Endothelial cell (in vitro differentiated cells): ENCODE results near the gene FOXN1. TPM values are rescaled to one million over a fixed set of nuclear protein-coding genes. Genes with fewer than 3 reads are reported as not detected.

Source experiments
- DNase-seq: peaks from one replicate; pipeline ENCODE4 v3.0.0; 2021; ENCODE audit warnings: low spot score
- H3K27ac Mint-ChIP-seq: one replicate; pipeline ENCODE4 v1.8.0; 2021; ENCODE audit warnings: mixed read lengths, inconsistent platforms; ENCODE audit not compliant: unreplicated experiment
- H3K27me3 Mint-ChIP-seq: one replicate; pipeline ENCODE4 v1.8.0; 2021; ENCODE audit warnings: mild to moderate bottlenecking, moderate library complexity, mixed read lengths, inconsistent platforms; ENCODE audit not compliant: unreplicated experiment
- H3K36me3 Mint-ChIP-seq: one replicate; pipeline ENCODE4 v1.8.0; 2021; ENCODE audit warnings: mild to moderate bottlenecking, low read depth, mixed read lengths, inconsistent platforms; ENCODE audit not compliant: unreplicated experiment
- H3K4me1 Mint-ChIP-seq: one replicate; pipeline ENCODE4 v1.8.0; 2021; ENCODE audit warnings: mild to moderate bottlenecking, mixed read lengths, inconsistent platforms; ENCODE audit not compliant: unreplicated experiment
- H3K4me3 Mint-ChIP-seq: one replicate; pipeline ENCODE4 v1.8.0; 2021; ENCODE audit warnings: mild to moderate bottlenecking, mixed read lengths, inconsistent platforms; ENCODE audit not compliant: unreplicated experiment
- H3K9me3 Mint-ChIP-seq: one replicate; pipeline ENCODE4 v1.8.0; 2021; ENCODE audit warnings: mixed read lengths, inconsistent platforms; ENCODE audit not compliant: unreplicated experiment
- CTCF ChIP-seq: fragments of 200-600 bp; sonication (generic); IDR thresholded peaks from one replicate; pipeline ENCODE4 v1.5.0; 2021; ENCODE audit warnings: antibody characterized with exemption; ENCODE audit not compliant: unreplicated experiment
- total RNA-seq: library from RNA; stranded (reverse); fragmentation: NEBNext Ultra II Directional; extraction: Animal tissue kit (Norgen Biotek cat#: 25700); gene quantifications from one replicate; pipeline ENCODE4 v1.2.1, GENCODE V29; 2021; ENCODE audit not compliant: unreplicated experiment

The FOXN1 gene
- total RNA-seq, 1 donor from 2014 or later = not detected

DNA sequence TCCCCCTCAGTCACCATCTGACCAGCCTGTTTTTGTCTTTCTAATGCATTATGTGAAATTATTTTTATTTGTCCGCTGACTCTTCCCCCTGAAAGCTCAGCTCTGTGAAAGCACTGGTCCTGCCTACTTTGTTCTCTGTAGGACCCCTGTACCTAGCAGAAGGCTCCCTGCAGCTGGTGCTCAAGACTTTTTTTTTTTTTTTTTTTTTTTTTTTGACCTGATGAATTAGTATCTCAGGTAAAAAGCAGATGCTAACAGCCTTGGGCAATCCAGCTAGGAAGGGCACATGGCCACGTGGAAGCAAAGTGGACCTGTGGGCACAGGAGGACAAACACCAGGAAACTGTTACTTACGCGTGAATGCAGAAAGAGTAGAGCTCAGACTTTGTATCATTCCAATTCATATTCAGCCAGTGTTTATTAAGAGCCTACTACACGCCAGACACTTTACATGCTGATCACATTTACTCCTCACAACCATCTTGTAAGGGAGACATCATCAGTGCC, 46.9 kb downstream of the FOXN1 start:
- H3K27ac Mint-ChIP-seq = peak overlapping the region; percentile 88
- DNase-seq = no peak
- no peak for TF ChIP-seq CTCF
- peak overlapping the region; percentile 98 for H3K4me3 Mint-ChIP-seq
- no peaks in the 10 kb centered on the region for H3K9me3 Mint-ChIP-seq
- H3K27me3 Mint-ChIP-seq = peaks cover 6% of the 10 kb centered on the region
- peaks cover 23% of the 10 kb centered on the region for H3K4me1 Mint-ChIP-seq
- H3K36me3 Mint-ChIP-seq = peaks cover 42% of the 10 kb centered on the region

GRCh38 chr17:28554565-28554964, 48.4 kb downstream of the FOXN1 start:
- no peak for DNase-seq
- H3K27ac Mint-ChIP-seq = no peak overlapping the region
- TF ChIP-seq CTCF = no peak
- H3K4me3 Mint-ChIP-seq = peak overlapping the region; percentile 79
- H3K9me3 Mint-ChIP-seq = no peaks in the 10 kb centered on the region
- H3K27me3 Mint-ChIP-seq = peaks cover 6% of the 10 kb centered on the region
- H3K4me1 Mint-ChIP-seq = peaks cover 18% of the 10 kb centered on the region
- peaks cover 47% of the 10 kb centered on the region for H3K36me3 Mint-ChIP-seq

DNA sequence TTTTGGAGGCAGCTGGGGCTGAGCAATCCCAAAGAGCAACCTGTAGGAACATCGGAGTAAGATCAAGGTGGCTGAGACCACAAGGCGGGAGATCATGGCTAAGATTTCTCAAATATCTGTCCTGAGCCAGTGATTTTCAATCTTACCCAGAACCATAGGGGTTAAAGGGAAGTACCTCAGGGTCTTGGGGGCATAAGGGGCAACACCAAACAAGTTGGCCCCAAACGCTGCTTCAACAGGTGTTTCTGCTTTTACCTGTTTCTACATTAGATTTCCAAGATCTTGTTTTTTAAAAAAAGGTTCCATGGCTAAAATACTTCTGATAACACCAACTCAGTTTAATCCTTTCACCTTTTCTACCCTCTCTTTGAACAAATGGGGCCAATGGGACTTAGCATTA, 48.9 kb downstream of the FOXN1 start:
- Mint-ChIP-seq H3K36me3 (peaks cover 52% of the 10 kb centered on the region), H3K9me3 (no peaks in the 10 kb centered on the region), H3K27me3 (peaks cover 9% of the 10 kb centered on the region), H3K27ac (no peak overlapping the region), H3K4me1 (peaks cover 15% of the 10 kb centered on the region), H3K4me3 (peak overlapping the region; percentile 79)
- no peak for TF ChIP-seq CTCF
- no peak for DNase-seq

GRCh38 chr17:28563475-28563874, 57.3 kb downstream of the FOXN1 start:
- DNase-seq = no peak
- no peak overlapping the region for H3K4me3 Mint-ChIP-seq
- peaks cover 7% of the 10 kb centered on the region for H3K4me1 Mint-ChIP-seq
- peaks cover 4% of the 10 kb centered on the region for H3K27me3 Mint-ChIP-seq
- H3K36me3 Mint-ChIP-seq = peaks cover 24% of the 10 kb centered on the region
- H3K27ac Mint-ChIP-seq = no peak overlapping the region
- no peak for TF ChIP-seq CTCF
- no peaks in the 10 kb centered on the region for H3K9me3 Mint-ChIP-seq

DNA sequence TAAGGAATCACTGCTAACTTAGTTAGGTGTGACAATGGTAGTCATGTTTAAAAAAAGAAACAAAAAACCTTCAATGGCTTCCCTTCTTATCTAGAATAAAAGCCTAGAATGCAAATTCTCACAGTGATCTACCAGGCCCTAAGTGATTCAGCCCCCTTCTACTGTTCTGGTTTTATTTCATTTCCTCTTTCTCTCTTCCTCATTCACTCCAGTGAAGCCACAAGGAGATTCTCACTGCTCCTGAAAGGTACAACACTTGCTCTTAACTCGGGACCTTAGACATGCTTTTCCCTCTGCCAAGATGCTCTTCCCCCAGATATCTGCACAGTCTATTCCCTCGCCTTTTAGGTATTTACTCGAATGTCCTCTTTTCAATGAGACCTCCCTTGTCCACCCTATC, 61.5 kb downstream of the FOXN1 start:
- Mint-ChIP-seq H3K27ac (no peak overlapping the region), H3K9me3 (no peaks in the 10 kb centered on the region), H3K27me3 (peaks cover 1% of the 10 kb centered on the region), H3K4me1 (peaks cover 11% of the 10 kb centered on the region), H3K4me3 (no peak overlapping the region), H3K36me3 (peaks cover 10% of the 10 kb centered on the region)
- TF ChIP-seq CTCF = no peak
- no peak for DNase-seq
